Right cardiac atrium (tissue), 5 donors: ENCODE results near the gene PAQR8. TPM values are rescaled to one million over a fixed set of nuclear protein-coding genes. Genes with fewer than 3 reads are reported as not detected.
A peak's percentile ranks its signal among the peaks of the same experiment; 100 is the strongest.

ENCODE experiments used
- ATAC-seq, 2 donors: fragments of 200-7000 bp; cut with Tn5 transposase; one replicate each; pipeline versions ENCODE4 v1.8.0 to v1.9.1; 2020; ENCODE audit warnings: moderate library complexity in 2 of 2, mild to moderate bottlenecking in 1 of 2
- DNase-seq, 3 donors: peaks; one replicate each; pipeline ENCODE4 v3.0.0-alpha.2; 2020
- H3K27ac ChIP-seq: one replicate; pipeline ENCODE4 v1.5.1; 2013; ENCODE audit warnings: mild to moderate bottlenecking, low read length, control low read depth, moderate library complexity
- H3K27me3 ChIP-seq: one replicate; pipeline ENCODE4 v1.6.1; 2013; ENCODE audit not compliant: control insufficient read depth, insufficient read depth
- H3K4me1 ChIP-seq: one replicate; pipeline ENCODE4 v1.6.1; 2013; ENCODE audit warnings: low read length; ENCODE audit not compliant: control insufficient read depth, insufficient read depth
- H3K4me3 ChIP-seq: one replicate; pipeline ENCODE4 v1.5.1; 2013; ENCODE audit warnings: low read length, control low read depth
- H3K9me3 ChIP-seq: one replicate; pipeline ENCODE4 v1.6.1; 2013; ENCODE audit warnings: low read length; ENCODE audit not compliant: control insufficient read depth
- WGBS: extraction: QIAGEN DNeasy Blood & Tissue Kit; methylation state at CpG from one replicate; pipeline ENCODE4 v1.1.7; 2013; 5-methylcytosine and 5-hydroxymethylcytosine counted together
- intact Hi-C, 4 donors: fragments of 100-400 bp; cut with DNase I; formaldehyde crosslinking; loops; one replicate each; pipeline versions ENCODE4 v1.11.0 to v1.14.0; 2022 to 2023
- polyA plus RNA-seq: library from polyadenylated mRNA; stranded (reverse); fragments of 200-250 nt; gene quantifications from one replicate; pipeline ENCODE4 v1.2.3, GENCODE V29; 2013
- total RNA-seq, 4 donors: library from RNA; stranded (reverse); fragmentation: NEBNext Ultra II Directional; extraction: Animal tissue kit (Norgen Biotek cat#: 25700); gene quantifications; one replicate each; pipeline ENCODE4 v1.2.1, GENCODE V29; 2021
- donor health status: healthy with polysubstance abuse.
- donor health status: DM: no; HTN: yes; CAD: no.
- donor health status: DM: no; HTN: no; CAD: no.
- donor health status: DM: no; HTN: yes; CAD: no; lungs with severe emphysema.
- donor health status: DM: yes; HTN: yes; CAD: no.

PAQR8 gene
- total and polyA plus RNA-seq, 5 donors = 3.0 to 6.2 (median 4.7) TPM

GRCh38 chr6:52328729-52329128 lies 33.2 kb upstream of the PAQR8 start:
- 78% methylated on average over 2 of the region's 2 CpGs for WGBS
- H3K27me3 ChIP-seq = no peaks in the 10 kb centered on the region
- H3K27ac ChIP-seq = no peak overlapping the region
- H3K9me3 ChIP-seq = no peaks in the 10 kb centered on the region
- no peak overlapping the region for H3K4me3 ChIP-seq
- DNase-seq (no peak), ATAC-seq (no peak)
- peaks cover 2% of the 10 kb centered on the region for H3K4me1 ChIP-seq
- intact Hi-C loops = no loop called here

- Histone ChIP-seq H3K4me1 (peaks cover 2% of the 10 kb centered on the region), H3K27ac (no peak overlapping the region), H3K4me3 (no peak overlapping the region), H3K9me3 (no peaks in the 10 kb centered on the region), H3K27me3 (no peaks in the 10 kb centered on the region)
- DNase-seq = no peak
- intact Hi-C loops = no loop called here
- 42% methylated on average over 2 of the region's 2 CpGs for WGBS
- ATAC-seq = peak; percentile 44 to 72
These were observed 31.5 kb upstream of the PAQR8 start for GRCh38 chr6:52330470-52330869.

- no peak overlapping the region for H3K27ac ChIP-seq
- H3K4me3 ChIP-seq = no peak overlapping the region
- H3K27me3 ChIP-seq = no peaks in the 10 kb centered on the region
- H3K4me1 ChIP-seq = peaks cover 2% of the 10 kb centered on the region
- no peaks in the 10 kb centered on the region for H3K9me3 ChIP-seq
- intact Hi-C loops = no loop called here
- 90% methylated on average over 4 of the region's 4 CpGs for WGBS
- DNase-seq (no peak), ATAC-seq (no peak)
These were observed 30.0 kb upstream of the PAQR8 start for GRCh38 chr6:52331793-52332457.

- intact Hi-C loops = no loop called here
- no peak for DNase-seq
- Histone ChIP-seq H3K27me3 (no peaks in the 10 kb centered on the region), H3K27ac (no peak overlapping the region), H3K4me3 (no peak overlapping the region), H3K4me1 (peaks cover 2% of the 10 kb centered on the region), H3K9me3 (no peaks in the 10 kb centered on the region)
- no peak for ATAC-seq
- WGBS = 14% methylated on average over 1 of the region's 1 CpG
These were observed 28.1 kb upstream of the PAQR8 start for GRCh38 chr6:52333840-52334200.

GRCh38 chr6:52335576-52335975 lies 26.4 kb upstream of the PAQR8 start:
- Histone ChIP-seq H3K27ac (no peak overlapping the region), H3K4me3 (no peak overlapping the region), H3K9me3 (no peaks in the 10 kb centered on the region), H3K4me1 (no peaks in the 10 kb centered on the region), H3K27me3 (no peaks in the 10 kb centered on the region)
- DNase-seq (no peak), ATAC-seq (no peak)
- intact Hi-C loops = no loop called here

- Histone ChIP-seq H3K27ac (no peak overlapping the region), H3K9me3 (no peaks in the 10 kb centered on the region), H3K4me3 (no peak overlapping the region), H3K27me3 (no peaks in the 10 kb centered on the region), H3K4me1 (no peaks in the 10 kb centered on the region)
- 93% methylated on average over 6 of the region's 6 CpGs for WGBS
- intact Hi-C loops = no loop called here
- DNase-seq = no peak
- no peak for ATAC-seq
These were observed 24.9 kb upstream of the PAQR8 start for GRCh38 chr6:52336919-52337561.

GRCh38 chr6:52337633-52338290 lies 24.2 kb upstream of the PAQR8 start:
- WGBS = 70% methylated on average over 5 of the region's 5 CpGs
- Histone ChIP-seq H3K4me3 (no peak overlapping the region), H3K27me3 (no peaks in the 10 kb centered on the region), H3K27ac (no peak overlapping the region), H3K9me3 (no peaks in the 10 kb centered on the region), H3K4me1 (no peaks in the 10 kb centered on the region)
- ATAC-seq (no peak), DNase-seq (no peak)
- intact Hi-C loops = no loop called here

GRCh38 chr6:52340603-52340880 lies 21.4 kb upstream of the PAQR8 start:
- ATAC-seq (no peak), DNase-seq (no peak)
- intact Hi-C loops = no loop called here
- no peaks in the 10 kb centered on the region for H3K4me1 ChIP-seq
- H3K9me3 ChIP-seq = no peaks in the 10 kb centered on the region
- H3K27me3 ChIP-seq = no peaks in the 10 kb centered on the region
- no peak overlapping the region for H3K4me3 ChIP-seq
- no peak overlapping the region for H3K27ac ChIP-seq

- Histone ChIP-seq H3K4me3 (no peak overlapping the region), H3K27me3 (no peaks in the 10 kb centered on the region), H3K9me3 (no peaks in the 10 kb centered on the region), H3K27ac (no peak overlapping the region), H3K4me1 (no peaks in the 10 kb centered on the region)
- DNase-seq (no peak), ATAC-seq (no peak)
- intact Hi-C loops = no loop called here
- WGBS = 69% methylated on average over 2 of the region's 2 CpGs
These were observed 20.2 kb upstream of the PAQR8 start for GRCh38 chr6:52341561-52342260.

GRCh38 chr6:52345311-52345710 lies 16.6 kb upstream of the PAQR8 start:
- Histone ChIP-seq H3K27me3 (no peaks in the 10 kb centered on the region), H3K4me1 (no peaks in the 10 kb centered on the region), H3K27ac (no peak overlapping the region), H3K9me3 (no peaks in the 10 kb centered on the region), H3K4me3 (no peak overlapping the region)
- ATAC-seq = no peak
- WGBS = 91% methylated on average over 1 of the region's 1 CpG
- DNase-seq = no peak
- intact Hi-C loops = no loop called here

GRCh38 chr6:52346503-52346902 lies 15.4 kb upstream of the PAQR8 start:
- intact Hi-C loops = no loop called here
- WGBS = 83% methylated on average over 2 of the region's 2 CpGs

More at GRCh38 chr6:52346503-52346902, 15.4 kb upstream of the PAQR8 start:
- no peaks in the 10 kb centered on the region for H3K27me3 ChIP-seq
- no peaks in the 10 kb centered on the region for H3K9me3 ChIP-seq
- DNase-seq (no peak), ATAC-seq (no peak)
- no peaks in the 10 kb centered on the region for H3K4me1 ChIP-seq
- no peak overlapping the region for H3K4me3 ChIP-seq
- H3K27ac ChIP-seq = no peak overlapping the region
